Effector CD4-positive, alpha-beta T cell (primary cell): ENCODE data around the gene CPNE5.

Experiments used
- DNase-seq: peaks from one replicate; pipeline ENCODE4 v3.0.0-alpha.2; 2020

Gene CPNE5

DNA sequence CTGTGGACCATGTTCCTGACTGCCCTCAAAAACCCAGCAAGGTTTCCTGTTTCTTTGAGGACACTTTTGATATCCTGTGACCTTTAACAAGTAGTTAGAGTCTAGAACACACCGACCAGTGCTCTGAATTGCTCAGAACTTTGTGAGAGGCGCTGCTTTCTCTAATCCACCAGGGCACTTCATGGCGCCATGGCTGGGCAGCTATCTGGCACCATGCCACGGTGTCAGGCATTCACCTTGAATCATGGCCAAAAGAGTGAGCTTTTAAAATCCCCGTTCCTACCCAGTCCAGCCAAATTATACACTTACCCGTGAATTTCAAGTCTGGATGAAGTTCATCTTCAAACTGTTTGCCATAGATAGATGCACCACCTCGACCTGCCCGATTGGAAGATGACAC, 17.0 kb upstream of the CPNE5 start:
- no peak for DNase-seq

DNA sequence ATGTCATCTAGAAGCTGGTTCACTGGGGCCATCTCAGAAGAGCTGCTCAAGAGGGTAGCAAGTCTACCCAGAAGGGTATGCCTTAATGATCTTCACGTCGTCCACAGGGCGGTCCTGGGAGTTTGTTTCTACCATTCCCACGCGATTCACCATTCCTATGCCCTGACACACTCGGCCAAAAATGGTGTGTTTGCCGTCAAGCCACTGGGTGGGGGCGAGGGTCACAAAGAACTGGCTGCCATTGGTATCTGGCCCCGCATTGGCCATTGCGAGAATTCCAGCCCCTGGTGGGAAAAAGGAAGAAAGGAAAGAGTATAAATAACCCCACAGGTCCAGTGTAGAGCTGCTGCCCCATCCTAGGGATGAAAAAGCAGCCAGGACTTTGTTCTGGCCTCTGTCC, 16.5 kb upstream of the CPNE5 start:
- DNase-seq, result no peak

DNA sequence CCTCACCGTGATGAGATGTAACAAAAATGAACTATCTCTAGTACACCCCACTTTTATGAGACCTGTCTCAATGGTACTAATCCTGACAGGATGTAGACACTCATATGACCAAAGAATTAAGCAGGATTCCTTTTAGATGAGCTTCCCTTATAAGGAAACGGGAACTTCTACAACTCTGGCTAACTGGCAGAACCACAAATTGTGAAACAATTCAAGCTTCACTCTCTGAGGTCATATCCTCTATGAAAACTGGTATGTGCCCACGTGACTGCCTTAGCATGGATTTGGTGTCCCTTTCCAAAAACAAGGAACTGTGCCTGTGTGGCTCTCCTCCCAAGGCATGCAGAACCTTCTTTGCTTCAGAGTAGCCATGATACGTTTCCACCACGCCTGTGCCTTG, 14.1 kb upstream of the CPNE5 start:
- no peak for DNase-seq

DNA sequence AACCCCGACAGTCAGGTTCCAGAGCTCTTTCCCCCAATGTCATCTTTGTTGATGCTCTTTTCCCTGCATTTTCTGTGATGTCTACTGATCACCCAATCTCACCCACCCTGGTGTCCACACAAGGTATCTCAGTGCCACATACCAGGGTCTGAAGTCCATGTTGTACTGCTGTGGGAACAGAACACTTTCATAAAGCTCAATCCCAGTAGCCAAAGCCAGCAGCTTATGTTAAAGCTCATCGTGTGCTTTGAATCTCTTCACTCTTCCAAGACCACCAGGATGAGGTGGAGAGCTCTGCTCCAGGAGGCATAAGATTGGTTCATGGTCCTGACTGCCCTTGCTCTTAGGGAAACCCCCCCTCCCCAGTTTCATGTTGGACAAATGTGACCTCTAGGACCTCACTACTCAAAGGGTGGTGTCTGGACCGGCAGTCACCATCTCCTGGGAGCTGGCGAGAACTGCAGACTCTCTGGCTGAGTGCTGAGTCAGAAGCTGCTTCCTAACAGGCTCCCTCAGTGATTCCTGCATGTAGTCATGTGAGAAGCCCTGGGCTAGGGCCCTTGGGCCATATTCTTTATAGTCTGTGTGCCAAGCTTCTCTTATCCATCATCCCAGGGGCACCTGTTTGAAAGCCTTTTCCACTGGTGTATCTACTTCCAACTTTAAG, 13.4 kb upstream of the CPNE5 start:
- DNase-seq, result no peak

DNA sequence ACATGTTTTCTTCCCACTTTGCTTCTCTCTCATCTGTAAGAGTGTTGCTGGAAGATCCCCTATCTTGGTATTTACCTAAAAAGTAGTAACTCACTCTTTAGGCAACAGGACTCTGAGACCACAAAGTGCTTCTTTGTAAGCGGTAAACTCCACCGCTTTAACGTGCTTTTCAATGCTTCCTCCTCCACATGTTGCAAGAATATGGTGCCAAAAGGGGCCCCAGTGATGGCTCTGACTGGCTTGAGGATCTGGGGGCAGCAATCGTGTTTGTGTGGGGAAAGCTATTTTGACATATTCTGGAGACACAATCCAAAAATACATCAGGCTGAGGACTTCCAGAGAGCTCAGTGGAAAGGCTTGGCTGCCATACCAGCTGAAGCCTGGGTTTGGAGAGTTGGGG, 12.4 kb upstream of the CPNE5 start:
- no peak for DNase-seq

DNA sequence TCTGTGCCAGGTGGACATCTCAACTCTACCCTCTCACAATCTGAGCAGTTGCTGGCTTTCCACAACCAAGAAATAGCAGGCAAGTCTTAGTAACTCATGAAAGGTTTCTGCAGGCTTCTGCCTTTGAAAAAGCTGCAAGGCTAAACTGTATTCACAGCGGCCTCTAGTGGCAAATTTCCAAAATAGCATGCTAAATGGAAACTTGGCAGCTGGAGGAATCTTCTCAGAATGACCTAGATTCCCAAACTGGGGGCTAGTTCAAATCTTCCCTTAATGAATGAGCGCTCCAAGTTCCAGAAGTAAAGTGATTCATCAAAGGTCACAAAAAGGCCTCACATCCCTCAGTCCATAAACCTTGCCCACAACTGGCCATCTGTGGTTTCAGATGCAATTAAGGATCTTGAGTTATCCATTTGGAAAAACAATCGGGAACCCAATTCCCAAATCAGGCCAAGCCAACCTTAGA, 11.9 kb upstream of the CPNE5 start:
- DNase-seq, result peak; percentile 27

DNA sequence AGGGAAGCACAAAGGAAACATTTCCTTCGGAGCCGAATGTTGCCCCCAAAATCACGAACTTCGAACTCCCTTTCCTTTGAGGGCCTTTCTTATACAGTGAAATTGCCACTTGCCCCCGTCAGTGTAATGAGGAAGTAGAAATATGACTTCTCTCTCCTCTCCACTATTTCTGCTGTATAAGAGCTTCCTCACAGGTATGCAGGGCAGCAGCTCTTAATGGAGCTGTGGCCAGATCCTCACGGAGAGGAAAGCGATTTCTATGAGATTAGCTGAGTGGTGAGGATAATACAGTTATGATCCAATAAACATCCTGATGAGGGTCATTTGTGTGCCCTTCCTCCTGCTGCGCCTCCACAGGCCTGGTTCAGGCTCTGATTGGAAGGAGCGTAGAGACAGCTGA, 10.8 kb upstream of the CPNE5 start:
- DNase-seq, result no peak

DNA sequence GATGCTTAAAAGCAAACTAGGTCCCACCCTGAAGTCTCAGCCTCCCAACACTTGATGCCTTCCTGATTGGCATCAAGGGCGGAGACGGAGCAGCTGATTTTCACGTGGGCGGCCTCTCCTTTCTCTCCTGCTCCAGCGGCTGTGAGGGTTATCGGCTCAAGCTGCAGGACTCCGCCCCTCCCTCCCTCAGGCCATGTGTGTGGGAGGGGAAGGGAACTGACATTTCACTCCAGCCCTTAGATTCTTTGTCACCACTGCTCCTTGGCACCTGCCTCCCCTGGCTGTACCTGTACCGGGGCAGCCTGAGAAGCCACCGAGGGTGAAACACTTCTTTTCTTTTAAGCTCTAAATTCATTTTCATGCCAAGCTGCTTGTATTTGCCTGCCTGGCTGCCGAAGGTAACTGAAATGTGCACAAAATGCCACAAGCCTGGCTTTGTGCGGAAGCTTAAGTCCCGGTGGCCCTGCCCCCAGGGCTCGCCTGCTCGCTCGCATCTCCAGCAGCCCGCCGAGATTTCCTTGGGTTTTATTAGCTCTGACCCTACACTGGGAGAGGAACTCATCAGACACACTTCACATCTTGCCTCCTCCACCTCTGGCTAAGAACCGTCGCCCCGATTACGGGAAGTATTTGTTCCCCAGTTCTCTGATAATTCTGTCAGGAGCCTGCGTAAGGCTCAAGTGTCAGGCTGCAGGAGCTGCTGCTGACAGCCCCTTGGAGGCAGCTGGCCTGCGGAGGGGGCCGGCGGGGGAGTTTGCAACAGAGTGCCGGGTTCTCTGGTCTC, 9.6 kb upstream of the CPNE5 start:
- DNase-seq, result no peak

DNA sequence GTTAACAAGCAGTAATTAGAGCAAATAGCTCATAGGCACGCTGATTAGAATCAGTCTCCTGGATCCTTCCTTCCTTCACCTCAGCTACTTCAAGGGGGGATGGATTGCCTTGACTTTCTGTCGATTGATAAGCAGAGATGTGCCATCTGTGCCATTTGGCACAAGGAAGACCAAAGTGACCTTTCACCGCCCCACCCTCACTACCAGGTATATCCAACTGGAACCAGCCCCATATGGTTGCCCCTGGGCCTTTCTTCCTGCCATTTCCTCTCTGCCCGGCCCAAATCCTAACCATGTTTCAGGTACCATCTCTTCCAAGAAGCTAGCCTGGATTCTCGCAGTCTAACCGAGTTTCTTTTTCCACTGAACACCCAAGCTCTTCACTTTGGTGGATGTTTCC, 8.7 kb upstream of the CPNE5 start:
- DNase-seq, result no peak

DNA sequence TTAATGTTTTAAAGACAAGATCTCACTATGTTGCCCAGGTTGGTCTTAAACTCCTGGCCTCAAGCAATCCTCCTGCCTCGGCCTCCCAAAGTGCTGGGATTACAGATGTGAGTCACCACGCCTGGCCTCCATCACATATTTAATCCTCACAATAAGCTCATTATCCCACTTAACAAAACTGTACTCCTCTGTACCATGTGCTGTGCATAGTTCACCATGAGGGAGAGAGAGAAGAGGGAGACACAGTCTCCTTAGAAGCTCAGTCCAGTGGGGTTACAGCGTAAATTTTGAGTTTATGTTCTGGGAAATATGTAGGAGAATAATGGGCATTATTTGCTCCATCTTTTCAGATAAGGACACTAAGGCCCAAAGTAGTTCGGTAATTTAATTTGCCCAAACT, 7.9 kb upstream of the CPNE5 start:
- no peak for DNase-seq

DNA sequence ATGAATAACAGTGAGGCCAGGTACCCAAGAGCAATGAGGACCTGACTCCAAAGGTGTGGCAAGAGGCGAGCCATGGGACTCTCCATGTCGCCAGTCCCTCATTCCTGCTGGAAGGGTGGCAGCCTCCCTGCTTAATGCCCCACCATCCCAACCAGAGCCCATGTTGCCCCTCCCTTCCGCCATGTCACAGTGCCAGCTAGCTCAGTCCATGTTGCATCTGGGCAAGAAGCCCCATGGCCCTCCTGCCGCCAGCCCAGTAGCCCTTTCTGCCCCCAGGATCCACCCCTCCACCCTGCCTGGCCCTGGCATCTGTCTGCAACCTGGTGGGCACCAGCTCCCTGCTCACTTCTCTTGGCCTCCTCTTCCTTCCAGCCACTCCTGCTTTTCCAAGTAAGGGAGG, 6.0 kb upstream of the CPNE5 start:
- no peak for DNase-seq

DNA sequence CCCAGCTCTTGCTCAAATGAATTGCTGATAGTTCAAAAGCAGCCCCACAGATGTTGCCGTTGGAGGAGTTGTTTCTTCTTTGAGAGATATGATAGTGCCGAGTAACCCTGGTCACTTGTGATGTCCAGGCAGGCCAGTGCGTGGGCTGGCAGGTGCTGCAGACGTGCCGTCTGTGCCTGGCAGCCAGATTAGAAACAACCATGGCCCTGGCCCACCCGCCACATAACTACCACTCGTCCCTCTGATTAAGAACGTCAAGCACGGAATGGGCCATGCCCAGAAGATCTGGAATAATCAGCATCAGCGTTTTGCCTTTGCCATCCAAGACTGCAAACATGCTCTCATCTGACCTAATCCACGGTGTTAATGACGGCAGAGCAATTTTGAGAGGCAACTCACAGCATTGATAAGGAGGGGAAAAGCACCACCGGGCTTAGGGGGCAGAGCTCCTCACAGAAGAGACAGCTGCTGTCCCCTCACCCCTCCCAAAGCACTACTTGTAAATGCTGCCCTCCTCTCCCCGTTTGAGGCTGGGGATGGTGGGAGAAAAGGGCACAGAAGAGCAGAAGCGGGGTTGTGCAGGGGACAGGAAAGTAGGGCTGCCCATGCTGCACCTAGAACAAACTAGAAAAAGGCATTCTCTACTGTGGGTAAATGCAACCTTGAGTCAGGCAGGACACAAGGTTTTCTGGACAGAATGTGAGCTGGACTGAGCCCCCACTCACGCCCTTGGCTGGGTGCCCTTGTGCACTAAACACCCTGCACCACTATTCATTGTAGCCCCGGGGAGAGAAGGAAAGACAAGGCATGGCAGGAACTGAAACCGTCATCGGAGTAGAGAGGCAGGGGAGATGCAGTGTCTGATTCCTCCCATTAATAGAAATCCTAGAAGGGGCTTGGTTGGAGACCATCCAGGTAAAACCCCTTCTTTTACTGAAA, 5.3 kb upstream of the CPNE5 start:
- DNase-seq, result no peak

DNA sequence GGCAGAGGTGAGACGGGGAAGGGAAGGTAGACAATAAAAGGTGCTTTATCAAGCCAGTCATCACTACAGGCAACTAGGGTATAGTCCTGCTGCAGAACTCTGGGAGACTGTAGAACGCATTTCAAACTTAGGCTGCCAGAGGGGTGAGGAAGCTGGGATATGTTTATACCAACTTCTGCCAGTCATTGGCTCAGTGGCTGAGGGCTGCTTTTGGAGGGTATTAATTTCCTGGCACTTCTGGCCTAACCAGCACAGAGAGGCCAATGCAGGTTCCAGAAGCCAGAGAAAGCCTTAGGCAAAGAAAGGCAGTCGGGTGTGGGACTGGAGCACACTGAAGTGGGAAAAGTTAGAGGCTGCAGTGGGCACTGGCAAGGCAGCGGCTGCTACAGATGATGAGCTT, 3.9 kb upstream of the CPNE5 start:
- DNase-seq, result no peak

DNA sequence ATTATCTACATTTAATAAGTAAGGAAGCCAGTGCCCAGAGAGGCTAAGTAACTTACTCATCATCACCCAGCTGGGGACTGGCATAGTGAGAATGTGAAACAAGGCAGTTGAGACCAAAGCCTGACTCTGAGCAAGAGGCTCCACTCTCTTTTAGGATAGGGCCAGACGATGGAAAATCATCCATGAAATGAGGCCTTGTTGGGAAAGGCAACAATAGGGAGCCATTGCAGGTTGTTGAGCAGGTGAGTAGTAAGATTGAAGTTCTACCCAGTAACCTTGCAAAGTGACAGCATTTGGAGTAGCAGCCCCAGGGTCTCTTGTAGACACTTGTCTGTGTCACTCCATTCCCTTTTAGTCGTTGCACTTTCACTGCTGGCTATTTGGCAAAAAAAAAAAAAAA, 2.5 kb upstream of the CPNE5 start:
- no peak for DNase-seq

DNA sequence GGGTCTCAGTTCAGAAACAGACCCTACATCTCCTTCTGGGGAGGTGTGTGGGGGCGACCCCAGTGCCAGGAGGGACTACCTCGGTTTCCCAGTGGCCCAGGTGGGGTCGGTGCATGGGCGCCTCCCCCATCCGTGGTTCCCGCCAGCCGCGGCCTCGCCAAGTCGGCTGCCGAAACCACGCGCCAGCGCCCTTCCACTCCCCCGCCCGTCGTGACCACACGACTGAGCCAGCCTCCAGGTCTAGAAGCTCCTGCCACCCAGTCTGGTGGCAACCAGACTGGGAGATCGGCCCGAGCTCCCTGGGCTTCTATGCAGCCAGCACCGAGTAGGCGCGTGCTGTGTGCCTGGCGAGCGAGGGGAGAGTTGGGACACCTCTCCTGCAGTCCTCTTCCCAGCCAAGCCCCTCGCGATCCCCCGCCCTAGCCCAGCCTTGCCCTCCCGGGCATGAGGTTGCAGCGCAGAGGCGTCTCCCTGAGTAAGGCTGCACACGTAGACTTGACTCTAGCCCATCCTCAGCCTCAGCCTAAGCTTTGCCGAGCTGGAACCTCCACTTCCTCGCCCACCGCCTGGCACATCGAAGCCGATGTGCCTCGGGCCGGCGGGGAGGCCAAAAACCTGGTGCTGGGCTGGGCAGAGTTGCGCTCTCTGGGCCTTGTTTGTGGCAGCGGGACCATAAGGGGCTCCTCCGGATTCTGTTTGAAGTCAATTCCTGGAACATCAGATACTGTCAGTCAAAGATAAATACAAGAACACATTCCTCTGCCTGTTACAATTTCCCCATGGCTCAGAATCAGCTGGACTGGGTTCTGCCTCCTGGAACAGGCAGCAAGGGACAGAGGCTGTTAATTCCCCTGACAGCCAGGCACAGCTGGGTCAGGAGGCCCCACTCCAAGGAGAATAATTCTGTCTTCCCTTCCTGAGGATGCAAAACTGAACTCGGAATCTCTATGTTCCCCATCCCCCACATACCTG, 1.5 kb upstream of the CPNE5 start:
- DNase-seq, result peak; percentile 14

DNA sequence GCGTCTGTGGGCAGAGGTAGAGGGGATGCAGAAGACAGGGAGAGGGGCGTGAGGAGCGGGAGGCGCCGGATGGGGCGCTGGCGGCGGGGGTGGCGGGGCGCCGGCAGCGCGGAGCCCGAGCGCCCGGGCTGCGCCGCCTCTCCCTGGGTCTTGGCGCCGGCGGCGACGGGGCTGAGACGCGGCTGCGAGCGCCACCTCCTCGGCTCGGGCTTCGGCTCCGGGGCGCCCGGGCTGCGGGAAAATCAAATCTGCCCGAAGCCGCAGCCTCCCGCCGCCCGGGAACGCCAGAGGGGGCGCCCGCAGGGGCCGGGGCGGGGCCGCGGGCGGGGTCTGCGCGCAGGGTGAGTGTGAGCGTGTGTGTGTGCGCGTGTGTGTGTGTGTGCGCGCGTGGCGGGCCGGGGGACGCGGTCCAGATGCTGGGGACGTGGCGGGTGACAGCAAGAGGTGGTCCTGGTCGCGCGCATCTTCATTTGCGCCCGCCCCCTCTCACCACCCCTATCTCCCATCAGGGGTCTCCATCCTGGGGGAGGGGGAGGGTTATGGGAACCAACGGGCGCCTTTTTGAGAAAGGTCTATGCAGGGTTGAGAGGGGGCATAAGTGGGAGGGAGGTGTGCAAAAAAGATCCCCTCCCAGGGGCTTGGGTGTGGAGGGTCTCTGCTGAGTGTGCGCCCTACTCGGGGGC, 646 bp upstream of the CPNE5 start:
- peak; percentile 11 for DNase-seq

DNA sequence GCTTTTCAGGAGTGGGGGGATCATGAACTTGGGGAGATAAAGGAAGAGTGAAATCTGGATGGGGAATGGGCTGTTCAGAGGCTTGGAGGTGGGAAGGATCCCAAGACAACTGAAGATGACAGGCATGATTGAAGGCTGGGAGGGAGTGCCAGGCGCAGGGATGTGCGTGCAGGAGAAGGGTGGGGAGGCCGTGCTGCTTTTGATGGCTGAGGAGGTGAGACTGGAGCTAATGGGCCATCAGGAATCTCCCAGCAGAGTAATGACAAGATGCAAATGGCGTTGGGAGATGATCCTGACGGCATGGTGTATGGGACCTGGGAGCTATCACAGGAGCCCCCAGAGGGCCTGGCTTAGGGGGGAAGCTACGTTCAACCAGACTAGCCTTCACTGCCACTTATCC, 1.6 kb downstream of the CPNE5 start:
- no peak for DNase-seq

DNA sequence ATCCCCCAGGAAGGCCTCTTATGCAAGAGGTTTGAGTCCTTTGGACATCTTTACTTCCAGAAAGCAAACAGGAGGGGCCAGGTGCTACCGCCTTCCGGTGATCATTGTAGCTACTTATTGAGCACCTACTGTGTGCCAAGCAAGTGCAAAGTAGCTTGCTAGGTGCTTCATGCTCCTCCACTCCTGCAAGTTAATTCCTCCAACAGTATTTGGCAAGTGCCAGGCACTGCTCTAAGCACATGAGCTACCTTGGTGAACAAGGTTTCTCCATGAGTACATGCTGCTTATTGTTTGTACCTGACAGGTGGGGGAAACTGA, 2.3 kb downstream of the CPNE5 start:
- no peak for DNase-seq

DNA sequence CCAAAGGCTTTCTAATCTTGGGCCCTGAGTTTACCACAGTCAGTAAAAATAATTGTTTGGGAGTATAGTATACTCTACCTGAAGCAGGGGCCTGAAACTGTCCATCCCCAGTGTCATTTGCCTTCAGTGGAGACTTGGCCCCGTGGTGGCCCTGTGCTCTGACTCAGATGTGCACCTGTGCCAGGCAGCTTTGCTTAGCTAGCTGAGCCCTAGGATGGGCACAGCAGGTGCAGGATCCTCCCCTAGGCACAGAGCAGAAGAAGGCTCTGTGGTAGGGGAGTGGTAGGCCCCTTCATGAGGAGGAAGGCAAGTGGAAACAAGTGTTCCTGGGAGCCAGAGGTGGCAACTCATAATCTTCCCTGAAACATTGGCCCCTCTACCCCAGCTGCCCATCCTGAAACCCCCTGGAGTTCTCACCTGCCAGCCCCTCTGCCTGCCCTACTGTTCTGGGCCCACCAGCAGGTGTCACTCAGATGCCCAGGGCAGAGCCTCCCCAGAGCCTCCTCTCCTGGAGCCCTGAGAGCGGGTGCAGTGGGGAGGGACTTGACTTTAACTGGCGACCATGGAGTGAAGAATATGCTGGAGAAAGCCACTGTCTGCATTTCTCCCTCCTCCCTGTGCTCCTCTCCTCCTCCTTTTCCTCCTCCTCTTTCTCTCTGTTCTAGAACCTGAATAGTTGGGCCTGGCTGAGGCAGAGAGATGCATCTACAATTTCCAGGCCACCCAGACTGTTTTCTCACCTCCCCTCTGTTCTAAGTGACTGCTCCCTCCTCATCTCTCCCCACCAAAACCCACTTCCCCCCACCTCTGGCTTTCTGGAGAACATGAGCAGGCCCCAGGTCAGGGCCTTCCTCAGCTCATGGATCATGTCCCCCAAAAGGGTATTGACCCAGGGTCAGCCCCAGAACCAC, 2.9 kb downstream of the CPNE5 start:
- no peak for DNase-seq

DNA sequence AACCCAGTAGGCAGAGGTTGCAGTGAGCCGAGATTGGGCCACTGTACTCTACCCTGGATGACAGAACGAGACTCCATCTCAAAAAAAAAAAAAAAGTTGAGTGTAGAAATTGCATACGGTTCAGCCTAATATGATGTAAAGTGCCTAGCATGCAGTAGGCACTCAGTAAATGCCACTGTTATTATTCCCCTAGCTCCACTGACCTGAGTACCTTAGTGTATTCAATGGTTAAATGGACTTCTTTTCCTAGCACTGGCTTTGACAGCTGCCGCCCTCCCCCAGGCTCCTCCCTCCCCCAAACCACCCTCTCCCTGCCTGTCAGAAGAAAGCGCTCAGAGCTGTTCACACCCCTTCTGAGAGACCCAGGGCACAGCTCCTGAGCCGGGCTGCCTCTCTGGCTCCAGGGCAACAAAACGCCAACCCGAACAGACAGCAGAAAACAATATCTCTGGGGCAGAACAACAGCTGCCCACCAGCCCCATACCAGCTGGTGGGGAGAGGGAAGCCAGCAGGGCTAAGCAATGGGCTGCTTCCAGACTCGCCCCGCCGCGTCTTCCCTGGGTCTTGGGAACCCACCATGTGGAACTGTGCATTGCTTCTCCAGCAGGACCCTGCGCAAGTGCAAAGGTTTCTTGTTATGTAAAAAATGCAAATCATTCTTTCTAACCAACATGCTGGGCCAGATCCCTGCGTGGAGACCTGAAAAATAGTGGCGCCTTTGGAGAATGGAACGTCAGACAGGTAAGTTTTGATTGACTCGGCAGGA, 4.5 kb downstream of the CPNE5 start:
- no peak for DNase-seq
